HepG2 (cell line): Measurements from ENCODE around the gene UMOD. TPM values are rescaled to one million over a fixed set of nuclear protein-coding genes. Genes with fewer than 3 reads are reported as not detected.

ENCODE experiments used
- ATAC-seq: fragments of 200-7000 bp; cut with Tn5 transposase; 3 replicates; pipeline ENCODE4 v1.9.1; 2020; ENCODE audit warnings: mild to moderate bottlenecking, moderate library complexity
- BruUV-seq: library from RNA; stranded (reverse); fragments of 400-500 nt; replicated peaks from 2 replicates; lab custom pipeline; 2021; lab: Mats Ljungman, UMichigan
- CTCF ChIA-PET: fragments of 300-600 bp; formaldehyde crosslinking; extraction: SDS; loops from one replicate; lab custom pipeline; 2021; ENCODE audit warnings: low total read pairs, inconsistent platforms, low intra/inter-chr PET ratio; lab: Yijun Ruan, JAX
- POLR2A ChIA-PET: fragments of 350-600 bp; sonication (Branson Sonifier 250); formaldehyde crosslinking; loops from one replicate; lab custom pipeline; 2020; ENCODE audit warnings: antibody characterized with exemption, inconsistent platforms; lab: Yijun Ruan, JAX
- DNase-seq: peaks from one replicate; pipeline ENCODE4 v3.0.0-alpha.2; 2015; ENCODE audit warnings: low spot score
- FAIRE-seq: peaks from 3 replicates; lab custom pipeline; 2011; peaks lifted over from hg19 to GRCh38; lab: Jason Lieb, UNC
- H2AFZ ChIP-seq: one replicate; pipeline ENCODE4 v1.6.1; 2011; ENCODE audit warnings: low read length, inconsistent platforms
- H3K27ac ChIP-seq: fragments of 300-600 bp; 3 replicates; pipeline ENCODE4 v1.8.0; 2011; ENCODE audit warnings: mixed run types, mild to moderate bottlenecking, mixed read lengths, low read length, inconsistent platforms; ENCODE audit not compliant: insufficient read depth; ENCODE audit errors: extremely low read length
- H3K27me3 ChIP-seq, 2 experiments: fragments of 200-600 bp in 1 of 2; 2 replicates in 1 of 2; 3 replicates in 1 of 2; pipeline versions ENCODE4 v1.6.0 to v1.8.0; 2011; ENCODE audit warnings: low read length in 2 of 2, mild to moderate bottlenecking in 2 of 2, moderate library complexity in 2 of 2, inconsistent platforms in 1 of 2; ENCODE audit not compliant: insufficient read depth in 2 of 2, control insufficient read depth in 1 of 2
- H3K36me3 ChIP-seq, 2 experiments: fragments of 200-600 bp in 1 of 2; replicated peaks in 1 of 2; 2 replicates in 1 of 2; 3 replicates in 1 of 2; pipeline versions ENCODE4 v1.5.1 to v1.8.0; 2011; ENCODE audit warnings: low read length in 2 of 2, inconsistent platforms in 1 of 2; ENCODE audit not compliant: insufficient read depth in 2 of 2, control insufficient read depth in 1 of 2
- H3K4me1 ChIP-seq: 2 replicates; pipeline ENCODE4 v1.5.1; 2012; ENCODE audit warnings: low read length, inconsistent platforms; ENCODE audit not compliant: insufficient read depth
- H3K4me2 ChIP-seq: 2 replicates; pipeline ENCODE4 v1.6.0; 2011; ENCODE audit warnings: low read depth, low read length, inconsistent platforms
- H3K4me3 ChIP-seq, 3 experiments: fragments of 200-600 bp in 1 of 3; sonication (generic), shearing (Covaris generic) in 1 of 3; replicated peaks in 1 of 3; 2 replicates each; pipeline ENCODE4 v1.5.1; 2011 to 2016; ENCODE audit warnings: low read length in 3 of 3, inconsistent platforms in 2 of 3, low read depth in 2 of 3, mild to moderate bottlenecking in 2 of 3, control low read depth in 1 of 3, mixed read lengths in 1 of 3; ENCODE audit not compliant: insufficient read depth in 1 of 3
- H3K79me2 ChIP-seq: one replicate; pipeline ENCODE4 v1.6.1; 2011; ENCODE audit warnings: low read length, inconsistent platforms; ENCODE audit not compliant: insufficient read depth
- H3K9ac ChIP-seq: 2 replicates; pipeline ENCODE4 v1.6.0; 2011; ENCODE audit warnings: mild to moderate bottlenecking, low read depth, low read length, inconsistent platforms; ENCODE audit not compliant: insufficient read depth
- H3K9me3 ChIP-seq: 2 replicates; pipeline ENCODE4 v1.5.1; 2012; ENCODE audit warnings: mild to moderate bottlenecking, low read length
- H4K20me1 ChIP-seq: 2 replicates; pipeline ENCODE4 v1.6.0; 2011; ENCODE audit warnings: inconsistent platforms, mild to moderate bottlenecking, low read length, moderate library complexity; ENCODE audit not compliant: insufficient read depth
- BCL6 ChIP-seq: IDR thresholded peaks from 2 replicates; pipeline ENCODE4 v1.6.1; 2016; ENCODE audit warnings: missing genetic modification reagents, missing compliant biosample characterization
- EHMT2 ChIP-seq: fragments of 200-600 bp; sonication (generic); IDR thresholded peaks from 2 replicates; pipeline ENCODE4 v1.7.0; 2017; ENCODE audit warnings: antibody characterized with exemption, low read depth, low read length, borderline replicate concordance
- HHEX ChIP-seq: IDR thresholded peaks from 2 replicates; pipeline ENCODE4 v1.6.1; 2016; ENCODE audit warnings: control low read depth
- KDM2A ChIP-seq: sonication (generic); formaldehyde crosslinking; IDR thresholded peaks from 2 replicates; pipeline ENCODE4 v1.4.0; 2020; ENCODE audit warnings: low read depth, missing genetic modification reagents, borderline replicate concordance
- MEF2D ChIP-seq: sonication (generic); formaldehyde crosslinking; IDR thresholded peaks from 2 replicates; pipeline ENCODE4 v1.5.1; 2020; ENCODE audit warnings: mild to moderate bottlenecking, missing genetic modification reagents
- POGZ ChIP-seq: sonication (generic); formaldehyde crosslinking; IDR thresholded peaks from 2 replicates; pipeline ENCODE4 v1.4.0; 2020; ENCODE audit warnings: mild to moderate bottlenecking, missing genetic modification reagents
- SALL2 ChIP-seq: sonication (generic); formaldehyde crosslinking; IDR thresholded peaks from 2 replicates; pipeline ENCODE4 v1.8.1; 2023; ENCODE audit warnings: mild to moderate bottlenecking, missing genetic modification reagents, inconsistent platforms
- SOX5 ChIP-seq: IDR thresholded peaks from 2 replicates; pipeline ENCODE4 v1.6.1; 2016; ENCODE audit warnings: borderline replicate concordance
- TEAD3 ChIP-seq: optimal IDR thresholded peaks from 2 replicates; pipeline ENCODE3; 2016; ENCODE audit warnings: borderline replicate concordance
- XRCC5 ChIP-seq: fragments of 200-400 bp; formaldehyde crosslinking; optimal IDR thresholded peaks from 2 replicates; pipeline ENCODE3; 2017; ENCODE audit warnings: mild to moderate bottlenecking, low read length
- ZNF441 ChIP-seq: sonication (generic); formaldehyde crosslinking; IDR thresholded peaks from 2 replicates; pipeline ENCODE4 v1.7.0; 2021; ENCODE audit warnings: missing genetic modification reagents, borderline replicate concordance
- ZNF460 ChIP-seq: sonication (generic); formaldehyde crosslinking; IDR thresholded peaks from 2 replicates; pipeline ENCODE4 v1.5.1; 2020; ENCODE audit warnings: missing genetic modification reagents, mild to moderate bottlenecking, borderline replicate concordance
- ZNF547 ChIP-seq: sonication (generic); formaldehyde crosslinking; IDR thresholded peaks from 2 replicates; pipeline ENCODE4 v1.5.1; 2020; ENCODE audit warnings: mild to moderate bottlenecking, missing genetic modification reagents
- ZNF570 ChIP-seq: sonication (generic); formaldehyde crosslinking; IDR thresholded peaks from 2 replicates; pipeline ENCODE4 v1.4.0; 2020; ENCODE audit warnings: mild to moderate bottlenecking, missing genetic modification reagents, borderline replicate concordance
- ZNF746 ChIP-seq: sonication (generic); formaldehyde crosslinking; IDR thresholded peaks from 2 replicates; pipeline ENCODE4 v1.8.0; 2022; ENCODE audit warnings: mild to moderate bottlenecking, missing genetic modification reagents
- WGBS: methylation state at CpG from one replicate; pipeline ENCODE4 v1.1.6; 2017; ENCODE audit warnings: low lambda C conversion rate; 5-methylcytosine and 5-hydroxymethylcytosine counted together
- in situ Hi-C: cut with HindIII; loops from 2 replicates; pipeline ENCODE4 v1.10.0; 2017; ENCODE audit warnings: low pct_unique_long_range_greater_than_20kb; ENCODE audit not compliant: extremely low pct_ligation_motif_present
- intact Hi-C: fragments of 100-400 bp; cut with micrococcal nuclease; formaldehyde crosslinking; loops from one replicate; pipeline ENCODE4 v1.10.0; 2022; ENCODE audit not compliant: unreplicated experiment
- polyA plus RNA-seq, 8 experiments: library from polyadenylated mRNA; depleted of rRNA in 3 of 8; stranded (reverse) in 7 of 8; unstranded in 1 of 8; fragments of >200 nt; fragmentation: Illumina TruSeq in 4 of 8; extraction: Trizol in 4 of 8; gene quantifications; 2 replicates each; pipeline versions ENCODE4 v1.2.1 to v1.2.3, GENCODE V29; 2011 to 2016; ENCODE audit warnings: low read depth in 4 of 8, missing spikeins in 1 of 8, mixed read lengths in 1 of 8; ENCODE audit not compliant: insufficient read depth in 1 of 8
- total RNA-seq, 5 experiments: library from RNA; depleted of rRNA; stranded (reverse); fragments of >200 nt; fragmentation: Illumina TruSeq; extraction: Trizol; gene quantifications; 2 replicates each; pipeline ENCODE4 v1.2.3, GENCODE V29; 2016; ENCODE audit warnings: low read depth in 1 of 5
- TF ChIP-seq, protein P1 (sequence below): sonication (generic); formaldehyde crosslinking; IDR thresholded peaks from 2 replicates; pipeline ENCODE4 v1.5.0; 2020; ENCODE audit warnings: mild to moderate bottlenecking, missing genetic modification reagents, moderate library complexity
- TF ChIP-seq, protein P2 (sequence below): sonication (generic); formaldehyde crosslinking; IDR thresholded peaks from 2 replicates; pipeline ENCODE4 v1.5.1; 2020; ENCODE audit warnings: missing genetic modification reagents, mild to moderate bottlenecking, borderline replicate concordance
- TF ChIP-seq, protein P3 (sequence below): sonication (generic); formaldehyde crosslinking; IDR thresholded peaks from 2 replicates; pipeline ENCODE4 v1.8.1; 2023; ENCODE audit warnings: mild to moderate bottlenecking, missing genetic modification reagents

UMOD gene
- total and polyA plus RNA-seq, 2 of the 13 experiments (the other 11 are each of a cell fraction or from before 2014, with no cell fraction given): not detected

DNA sequence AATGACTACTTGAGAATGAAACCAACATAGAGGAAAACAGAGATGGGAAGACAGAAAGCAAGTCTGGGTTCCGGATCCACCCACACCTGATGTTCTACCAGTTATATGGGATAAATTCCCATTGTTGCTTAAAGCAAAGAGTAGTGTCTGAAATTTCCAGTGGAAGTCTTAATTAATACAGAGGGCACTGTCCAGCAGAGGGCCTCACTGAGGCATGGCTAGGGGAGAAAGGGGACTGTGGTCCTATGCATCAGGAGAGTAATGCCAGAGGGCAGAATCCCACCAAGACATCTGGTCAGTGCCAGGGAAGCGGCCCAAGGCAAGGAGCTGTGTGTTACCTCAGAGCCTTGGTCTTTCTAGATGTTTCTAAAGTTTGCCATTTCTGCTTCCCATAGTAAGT is 7.5 kb upstream of the UMOD start (continued):
- TF ChIP-seq, protein P1, sequence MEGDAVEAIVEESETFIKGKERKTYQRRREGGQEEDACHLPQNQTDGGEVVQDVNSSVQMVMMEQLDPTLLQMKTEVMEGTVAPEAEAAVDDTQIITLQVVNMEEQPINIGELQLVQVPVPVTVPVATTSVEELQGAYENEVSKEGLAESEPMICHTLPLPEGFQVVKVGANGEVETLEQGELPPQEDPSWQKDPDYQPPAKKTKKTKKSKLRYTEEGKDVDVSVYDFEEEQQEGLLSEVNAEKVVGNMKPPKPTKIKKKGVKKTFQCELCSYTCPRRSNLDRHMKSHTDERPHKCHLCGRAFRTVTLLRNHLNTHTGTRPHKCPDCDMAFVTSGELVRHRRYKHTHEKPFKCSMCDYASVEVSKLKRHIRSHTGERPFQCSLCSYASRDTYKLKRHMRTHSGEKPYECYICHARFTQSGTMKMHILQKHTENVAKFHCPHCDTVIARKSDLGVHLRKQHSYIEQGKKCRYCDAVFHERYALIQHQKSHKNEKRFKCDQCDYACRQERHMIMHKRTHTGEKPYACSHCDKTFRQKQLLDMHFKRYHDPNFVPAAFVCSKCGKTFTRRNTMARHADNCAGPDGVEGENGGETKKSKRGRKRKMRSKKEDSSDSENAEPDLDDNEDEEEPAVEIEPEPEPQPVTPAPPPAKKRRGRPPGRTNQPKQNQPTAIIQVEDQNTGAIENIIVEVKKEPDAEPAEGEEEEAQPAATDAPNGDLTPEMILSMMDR: peak; percentile 76
- TF ChIP-seq ZNF570 (CRISPR knock-in tag) (no peak), TEAD3 (CRISPR knock-in tag) (peak; percentile 6), XRCC5 (peak; percentile 39), ZNF746 (no peak), KDM2A (0 out of 2 replicates have a peak, but pooled peaks have one; percentile 27)
- TF ChIP-seq, protein P2, sequence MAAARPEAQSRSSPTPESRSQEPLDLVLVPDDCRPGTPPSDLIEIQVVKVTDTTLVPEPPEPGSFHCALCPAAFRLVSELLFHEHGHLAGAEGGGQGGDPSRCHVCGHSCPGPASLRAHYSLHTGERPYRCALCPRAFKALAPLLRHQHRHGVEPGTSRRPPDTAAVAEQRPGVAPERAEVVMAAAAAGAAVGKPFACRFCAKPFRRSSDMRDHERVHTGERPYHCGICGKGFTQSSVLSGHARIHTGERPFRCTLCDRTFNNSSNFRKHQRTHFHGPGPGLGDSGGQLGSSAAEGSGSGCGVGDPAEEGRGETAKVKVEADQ (CRISPR knock-in tag): no peak
- TF ChIP-seq, all 625 proteins: peak for 10

DNA sequence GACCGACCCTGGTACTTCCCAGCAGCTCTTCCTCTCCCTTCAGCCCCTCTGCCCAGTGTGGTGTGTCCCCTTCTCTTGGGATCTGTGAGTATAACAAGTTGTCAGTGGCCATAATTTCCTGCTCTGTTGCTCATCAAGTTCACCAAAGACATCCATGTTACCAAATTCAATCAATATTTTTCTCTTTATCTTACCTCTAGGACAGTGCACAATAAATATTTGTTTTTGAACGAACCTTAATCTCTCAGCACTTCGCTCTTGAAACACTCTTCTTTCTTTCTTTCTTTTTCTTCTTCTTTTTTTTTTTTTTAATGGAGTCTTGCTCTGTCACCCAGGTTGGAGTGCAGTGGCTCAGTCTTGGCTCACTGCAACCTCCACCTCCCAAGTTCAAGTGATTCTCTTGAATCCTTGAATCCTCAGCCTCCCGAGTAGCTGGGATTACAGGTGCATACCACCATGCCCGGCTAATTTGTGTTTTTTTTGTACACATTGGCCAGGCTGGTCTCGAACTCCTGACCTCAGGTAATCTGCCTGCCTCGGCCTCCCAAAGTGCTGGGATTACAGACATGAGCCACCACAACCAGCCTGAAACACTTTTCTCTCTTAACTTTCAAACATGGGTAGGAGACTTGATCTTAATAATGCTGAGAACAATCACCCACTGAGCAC is 2.7 kb upstream of the UMOD start:
- Histone ChIP-seq H3K4me3 (no peak overlapping the region), H3K36me3 (no peaks in the 10 kb centered on the region), H3K9ac (no peak overlapping the region), H3K4me2 (peak overlapping the region; percentile 28; the same call in 1 of the 2 replicates), H3K4me1 (peaks cover 19% of the 10 kb centered on the region), H3K27me3 (peaks cover 0 to 4% of the 10 kb centered on the region in 2 experiments; a peak in 1 of 5 replicates), H3K79me2 (no peaks in the 10 kb centered on the region), H3K9me3 (no peaks in the 10 kb centered on the region), H4K20me1 (no peaks in the 10 kb centered on the region), H3K27ac (no peak overlapping the region), H2AFZ (no peak overlapping the region)
- FAIRE-seq (no peak), ATAC-seq (peak; percentile 60), DNase-seq (no peak)
- ChIA-PET CTCF (no interaction called here), POLR2A (no interaction called here)
- intact Hi-C loops: no loop called here
- no TSS peak for BruUV-seq
- WGBS: 3% methylated on average over 7 of the region's 7 CpGs
- in situ Hi-C loops: no loop called here
- TF ChIP-seq ZNF460 (CRISPR knock-in tag) (peak; percentile 58; the same call in 1 of the 2 replicates), ZNF547 (CRISPR knock-in tag) (no peak), SALL2 (CRISPR knock-in tag) (no peak), HHEX (0 out of 2 replicates have a peak, but pooled peaks have one; percentile 23), POGZ (CRISPR knock-in tag) (no peak), EHMT2 (0 out of 2 replicates have a peak, but pooled peaks have one; percentile 37), ZNF441 (CRISPR knock-in tag) (no peak), MEF2D (CRISPR knock-in tag) (no peak), SOX5 (CRISPR knock-in tag) (no peak), BCL6 (CRISPR knock-in tag) (peak; percentile 43; the same call in 1 of the 2 replicates)
- TF ChIP-seq, protein P3, sequence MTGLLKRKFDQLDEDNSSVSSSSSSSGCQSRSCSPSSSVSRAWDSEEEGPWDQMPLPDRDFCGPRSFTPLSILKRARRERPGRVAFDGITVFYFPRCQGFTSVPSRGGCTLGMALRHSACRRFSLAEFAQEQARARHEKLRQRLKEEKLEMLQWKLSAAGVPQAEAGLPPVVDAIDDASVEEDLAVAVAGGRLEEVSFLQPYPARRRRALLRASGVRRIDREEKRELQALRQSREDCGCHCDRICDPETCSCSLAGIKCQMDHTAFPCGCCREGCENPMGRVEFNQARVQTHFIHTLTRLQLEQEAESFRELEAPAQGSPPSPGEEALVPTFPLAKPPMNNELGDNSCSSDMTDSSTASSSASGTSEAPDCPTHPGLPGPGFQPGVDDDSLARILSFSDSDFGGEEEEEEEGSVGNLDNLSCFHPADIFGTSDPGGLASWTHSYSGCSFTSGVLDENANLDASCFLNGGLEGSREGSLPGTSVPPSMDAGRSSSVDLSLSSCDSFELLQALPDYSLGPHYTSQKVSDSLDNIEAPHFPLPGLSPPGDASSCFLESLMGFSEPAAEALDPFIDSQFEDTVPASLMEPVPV (CRISPR knock-in tag): no peak
